NCI-H2171 treated with DMSO at 0.1 percent for 48 hours (cell line): ENCODE results near the gene PRKN.
"Not testable (repeated sequence)": the region's sequence is repeated elsewhere in the genome, so short reads cannot be mapped to it uniquely, and the experiment has no call there.

Experiments
- DNase-seq: peaks from one replicate; lab custom pipeline; 2025; lab: John Stamatoyannopoulos, UW

PRKN gene

GRCh38 chr6:161903584-161904212, 823.9 kb downstream of the PRKN start:
- no peak for DNase-seq

GRCh38 chr6:161901740-161902426, 825.7 kb downstream of the PRKN start:
- DNase-seq: no peak

GRCh38 chr6:161894436-161894835, 833.1 kb downstream of the PRKN start:
- DNase-seq: no peak

GRCh38 chr6:161891542-161891941, 836.0 kb downstream of the PRKN start:
- no peak for DNase-seq

- no peak for DNase-seq
Measured at GRCh38 chr6:161890832-161891297, 836.7 kb downstream of the PRKN start.

GRCh38 chr6:161890133-161890831, 837.3 kb downstream of the PRKN start:
- no peak for DNase-seq

GRCh38 chr6:161889324-161889723, 838.2 kb downstream of the PRKN start:
- no peak for DNase-seq

GRCh38 chr6:161886545-161886944, 841.0 kb downstream of the PRKN start:
- not testable (repeated sequence) for DNase-seq

- DNase-seq: no peak
Measured at GRCh38 chr6:161884782-161885181, 842.8 kb downstream of the PRKN start.

- no peak for DNase-seq
Measured at GRCh38 chr6:161882196-161882765, 845.3 kb downstream of the PRKN start.

- DNase-seq: no peak
Measured at GRCh38 chr6:161880056-161880455, 847.5 kb downstream of the PRKN start.

- no peak for DNase-seq
Measured at GRCh38 chr6:161876231-161876630, 851.3 kb downstream of the PRKN start.

GRCh38 chr6:161870236-161870901, 857.2 kb downstream of the PRKN start:
- no peak for DNase-seq

- DNase-seq: no peak
Measured at GRCh38 chr6:161869491-161869890, 858.1 kb downstream of the PRKN start.

- DNase-seq: no peak
Measured at GRCh38 chr6:161866570-161866969, 861.0 kb downstream of the PRKN start.

- not testable (repeated sequence) for DNase-seq
Measured at GRCh38 chr6:161861061-161861460, 866.5 kb downstream of the PRKN start.

- no peak for DNase-seq
Measured at GRCh38 chr6:161853657-161854056, 873.9 kb downstream of the PRKN start.

GRCh38 chr6:161851486-161851885, 876.1 kb downstream of the PRKN start:
- DNase-seq: not testable (repeated sequence)

GRCh38 chr6:161850562-161850961, 877.0 kb downstream of the PRKN start:
- DNase-seq: no peak

- no peak for DNase-seq
Measured at GRCh38 chr6:161847628-161848027, 879.9 kb downstream of the PRKN start.

- DNase-seq: no peak
Measured at GRCh38 chr6:161844804-161845203, 882.8 kb downstream of the PRKN start.

- DNase-seq: no peak
Measured at GRCh38 chr6:161843066-161843465, 884.5 kb downstream of the PRKN start.
